GM18951 (cell line): Measurements from ENCODE around the gene PLXNA1.

ENCODE experiments used
- POLR2A ChIP-seq: IDR thresholded peaks from 4 replicates; pipeline ENCODE4 v1.6.1; 2011; ENCODE audit warnings: mild to moderate bottlenecking; ENCODE audit not compliant: insufficient read length, insufficient read depth; ENCODE audit errors: extremely low read depth
- in situ Hi-C: fragments of 300-500 bp; cut with MboI; formaldehyde crosslinking; loops from one replicate; pipeline ENCODE4 v1.12.0; 2022; ENCODE audit warnings: low sequenced_read_pairs, mixed read lengths, inconsistent platforms; ENCODE audit not compliant: unreplicated experiment

Gene PLXNA1

DNA sequence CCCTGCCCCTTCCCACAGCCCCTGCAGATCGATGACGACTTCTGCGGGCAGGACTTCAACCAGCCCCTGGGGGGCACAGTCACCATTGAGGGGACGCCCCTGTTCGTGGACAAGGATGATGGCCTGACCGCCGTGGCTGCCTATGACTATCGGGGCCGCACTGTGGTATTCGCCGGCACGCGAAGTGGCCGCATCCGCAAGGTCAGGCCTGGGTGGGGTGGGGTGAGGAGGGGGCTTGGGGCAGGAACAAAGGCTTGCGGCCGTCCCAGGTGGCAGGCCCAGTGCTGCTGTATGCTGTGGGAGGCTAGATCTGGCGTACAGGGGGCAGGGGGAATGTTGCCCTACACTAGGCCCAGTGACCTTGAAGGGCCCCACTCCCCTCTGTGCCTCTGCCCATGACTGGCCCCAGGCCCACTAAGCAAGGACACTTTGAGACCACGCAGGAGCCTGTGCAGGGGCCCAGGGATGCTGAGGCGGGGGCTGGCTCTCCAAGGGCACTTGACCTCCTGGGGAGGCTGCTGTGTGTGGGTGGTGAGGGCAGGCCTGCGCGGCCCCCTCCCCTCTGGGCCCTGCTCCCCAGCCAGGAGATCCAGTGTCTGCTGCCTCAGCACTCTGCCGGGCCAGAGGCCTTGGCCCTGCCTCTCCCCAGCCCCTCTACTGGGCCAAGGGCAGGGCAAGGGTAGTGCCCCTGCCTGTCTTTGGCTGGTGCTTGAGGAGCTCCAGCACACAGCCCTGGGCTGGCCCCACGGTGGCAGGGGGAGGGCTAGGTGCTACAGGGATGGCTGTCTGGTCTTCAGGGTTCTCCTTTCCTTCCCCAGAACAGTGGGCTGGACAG lies 8.7 kb downstream of the PLXNA1 start:
- TF ChIP-seq POLR2A = no peak
- in situ Hi-C loops = no loop called here

DNA sequence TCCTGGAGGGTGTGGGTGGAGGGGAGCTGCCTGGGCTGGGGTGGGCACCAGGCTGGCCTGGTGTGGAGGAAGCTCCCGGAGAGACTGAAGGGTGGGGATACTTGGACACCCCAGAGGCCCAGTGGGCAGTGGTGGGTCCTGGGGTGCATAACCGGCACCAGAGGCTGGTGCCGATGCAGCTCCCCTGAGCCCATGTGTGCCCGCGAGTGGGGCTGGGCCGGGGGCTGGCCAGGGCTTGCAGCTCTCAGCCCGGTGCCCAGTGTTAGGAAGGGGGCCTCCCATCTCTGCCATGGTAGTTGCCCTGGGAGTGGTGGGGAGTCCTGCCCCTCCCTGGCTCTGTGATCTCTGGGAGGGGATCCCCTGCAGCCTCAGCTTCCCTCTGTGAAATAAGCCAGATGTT lies 9.3 kb downstream of the PLXNA1 start:
- no peak for TF ChIP-seq POLR2A

DNA sequence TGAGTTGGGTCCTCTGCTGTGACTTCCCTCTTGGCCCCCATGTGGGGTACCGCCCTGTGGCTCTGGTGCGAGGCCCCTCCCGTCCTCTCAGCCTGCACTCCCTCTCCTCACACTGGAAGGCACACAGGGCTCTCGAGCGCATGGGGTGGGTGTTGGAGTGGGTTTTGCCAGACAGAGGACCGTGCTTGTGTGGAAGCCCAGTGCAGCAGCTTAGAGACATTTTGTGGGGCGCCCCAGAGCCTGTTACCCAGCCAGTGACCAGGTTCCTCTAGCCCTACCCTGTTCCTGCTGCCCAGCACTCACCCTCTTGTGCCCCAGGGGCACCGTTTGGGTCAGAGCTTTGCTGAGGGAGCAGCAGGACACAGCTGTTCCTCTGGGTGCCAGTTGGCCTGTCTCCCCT lies 9.9 kb downstream of the PLXNA1 start:
- no peak for TF ChIP-seq POLR2A
- in situ Hi-C loops = no loop called here

More for the DNA sequence above, 9.3 kb downstream of the PLXNA1 start:
- in situ Hi-C loops = no loop called here

DNA sequence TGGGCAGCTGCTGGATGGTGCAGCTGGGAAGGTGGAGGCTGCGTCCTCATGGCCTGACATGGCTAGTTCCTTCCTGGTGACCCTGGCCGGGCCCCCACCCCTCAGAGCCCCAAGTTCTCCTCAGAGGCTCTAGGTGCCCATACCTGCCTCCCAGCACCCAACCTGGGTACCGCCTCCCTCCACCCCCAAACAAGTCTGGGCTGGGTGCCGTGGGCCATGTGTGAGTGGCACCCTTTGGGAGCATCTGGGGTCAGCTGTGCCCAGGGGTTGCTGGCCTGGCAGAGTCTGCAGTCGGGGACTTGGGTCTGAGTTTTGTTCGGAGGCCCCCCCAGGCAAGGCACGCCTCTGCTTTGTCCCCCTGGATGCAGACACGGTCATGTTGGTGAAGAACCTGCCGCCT lies 10.5 kb downstream of the PLXNA1 start:
- in situ Hi-C loops = no loop called here
- no peak for TF ChIP-seq POLR2A

DNA sequence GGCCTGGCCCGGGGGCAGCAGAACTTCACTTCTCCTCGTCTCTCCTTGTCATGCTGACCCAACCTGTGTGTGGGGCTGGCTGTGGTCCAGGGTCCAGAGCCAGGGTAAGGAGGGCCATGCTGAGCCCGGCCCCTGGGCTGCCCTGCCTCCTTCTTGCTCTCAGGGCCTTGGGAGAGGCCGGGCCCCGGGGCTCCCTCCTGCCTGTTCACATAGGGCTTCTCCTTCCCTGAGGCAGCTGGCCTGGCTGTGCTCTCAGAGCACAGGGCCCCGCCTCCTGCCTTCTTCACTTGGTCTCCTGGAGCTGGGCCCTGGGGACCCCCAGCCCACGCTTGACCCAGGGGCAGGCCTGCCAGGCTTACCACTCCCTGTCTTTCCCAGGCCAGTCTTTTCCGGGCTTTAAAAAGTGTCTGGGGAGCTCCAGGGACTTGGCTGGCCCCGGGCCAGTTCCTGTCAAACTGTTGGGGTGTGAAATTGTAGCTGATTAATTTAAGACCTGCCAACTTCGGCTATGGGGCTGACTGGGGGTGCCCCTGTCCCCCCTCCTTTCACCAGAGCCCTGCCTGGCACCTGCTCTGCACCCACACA lies 11.8 kb downstream of the PLXNA1 start:
- in situ Hi-C loops = no loop called here
- TF ChIP-seq POLR2A = no peak

DNA sequence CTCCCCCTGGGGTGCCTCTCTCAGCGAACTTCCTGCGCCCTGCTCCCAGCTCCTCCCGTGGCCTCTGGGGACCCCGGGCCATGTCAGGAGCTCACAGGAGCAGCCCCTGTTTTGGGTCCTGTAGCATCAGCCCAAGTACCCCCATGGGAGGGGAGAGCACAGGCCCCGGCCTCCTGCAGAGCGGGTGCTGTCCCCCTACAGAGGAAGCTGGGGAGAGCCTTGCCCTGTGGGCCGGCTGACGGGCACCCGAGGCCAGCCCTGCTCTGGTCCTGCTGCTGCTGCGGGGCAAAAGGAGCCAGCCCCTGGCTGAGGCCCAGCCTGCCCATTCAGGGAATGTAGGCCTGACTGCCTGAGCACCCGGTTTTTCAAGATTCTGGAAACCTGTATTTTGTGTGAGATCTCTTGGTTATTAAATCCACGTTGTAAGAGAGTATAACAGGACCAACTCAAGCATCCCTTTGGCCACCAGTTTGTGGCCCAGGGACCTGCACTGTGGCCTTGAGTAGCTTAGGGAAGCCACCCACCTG lies 12.4 kb downstream of the PLXNA1 start:
- TF ChIP-seq POLR2A = no peak
- in situ Hi-C loops = no loop called here

DNA sequence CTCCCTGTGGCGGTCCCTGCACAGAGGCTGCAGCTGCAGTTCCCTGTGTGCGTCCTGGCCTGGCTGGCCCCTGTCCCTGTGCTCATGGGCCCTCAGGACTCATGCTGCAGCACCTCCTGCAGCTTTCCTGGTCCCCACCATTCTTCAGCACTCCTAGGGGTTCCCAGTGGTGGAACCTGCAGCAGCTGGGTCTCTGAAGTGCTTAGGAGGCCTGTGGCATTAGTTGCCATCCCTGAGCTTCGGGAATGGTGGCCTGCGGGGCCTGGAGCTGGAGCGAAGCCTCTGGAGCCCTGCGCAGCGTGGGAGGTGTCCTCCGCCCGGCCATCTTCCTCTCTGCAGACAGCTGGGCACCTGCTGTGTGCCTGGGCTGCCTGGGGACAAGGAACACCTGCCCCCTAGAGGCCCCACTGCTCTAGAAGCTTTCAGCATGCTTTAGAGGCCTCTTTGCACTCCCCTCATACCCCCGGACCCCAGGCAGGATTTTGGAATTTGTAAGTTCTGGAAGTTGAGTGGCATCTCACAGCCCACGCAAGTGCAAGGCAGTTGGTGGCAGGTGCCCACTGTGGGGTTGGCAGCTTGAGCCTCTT lies 13.1 kb downstream of the PLXNA1 start:
- in situ Hi-C loops = no loop called here
- no peak for TF ChIP-seq POLR2A

DNA sequence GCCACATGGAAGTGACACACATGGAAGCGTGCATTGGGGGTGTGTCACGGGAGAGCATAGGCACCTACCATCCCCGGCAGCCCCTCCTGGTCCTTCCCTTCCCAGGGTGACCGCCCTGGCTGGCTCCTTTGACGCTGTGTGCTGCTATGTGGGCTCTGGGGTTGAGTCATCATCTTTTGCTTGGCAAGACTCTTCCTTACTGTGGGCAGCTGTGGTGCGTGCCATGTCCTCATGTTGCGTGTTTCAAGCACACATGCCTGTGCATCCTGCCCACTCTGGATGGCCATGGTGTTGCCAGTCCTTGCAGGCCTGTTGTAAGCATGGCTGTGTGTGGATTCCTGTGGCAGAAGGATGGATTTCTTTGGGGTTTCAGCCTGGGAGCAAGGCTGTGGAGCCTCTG lies 14.0 kb downstream of the PLXNA1 start:
- TF ChIP-seq POLR2A = no peak
- in situ Hi-C loops = no loop called here

DNA sequence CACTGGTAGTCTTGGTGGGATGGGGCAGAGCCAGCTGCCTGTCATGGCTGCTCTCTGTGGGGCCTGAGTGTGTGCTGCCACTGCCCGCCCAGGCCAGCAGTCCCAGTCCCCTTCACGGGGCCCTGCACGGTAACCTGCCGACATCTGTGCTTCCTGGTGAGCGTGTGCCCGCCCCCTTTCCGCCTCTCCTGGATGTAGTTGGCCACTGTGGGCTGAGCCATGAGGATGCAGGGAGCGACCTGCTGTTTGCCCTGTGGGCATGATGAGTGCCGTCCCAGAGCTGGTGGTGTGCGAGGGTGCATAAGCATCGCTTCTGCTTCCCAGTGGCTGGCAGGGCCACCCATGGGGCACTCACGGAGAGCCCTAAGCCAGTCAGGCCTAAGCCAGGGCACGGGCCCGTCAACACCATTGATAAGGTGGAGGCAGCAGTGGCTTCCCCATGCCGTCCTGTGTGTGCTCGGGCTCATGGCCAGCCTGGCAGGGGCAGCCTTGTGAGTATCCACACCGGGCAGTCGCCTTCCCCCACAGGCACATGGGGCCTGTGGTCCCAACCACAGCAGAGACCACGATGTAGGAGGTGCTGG lies 14.6 kb downstream of the PLXNA1 start:
- in situ Hi-C loops = no loop called here
- no peak for TF ChIP-seq POLR2A

DNA sequence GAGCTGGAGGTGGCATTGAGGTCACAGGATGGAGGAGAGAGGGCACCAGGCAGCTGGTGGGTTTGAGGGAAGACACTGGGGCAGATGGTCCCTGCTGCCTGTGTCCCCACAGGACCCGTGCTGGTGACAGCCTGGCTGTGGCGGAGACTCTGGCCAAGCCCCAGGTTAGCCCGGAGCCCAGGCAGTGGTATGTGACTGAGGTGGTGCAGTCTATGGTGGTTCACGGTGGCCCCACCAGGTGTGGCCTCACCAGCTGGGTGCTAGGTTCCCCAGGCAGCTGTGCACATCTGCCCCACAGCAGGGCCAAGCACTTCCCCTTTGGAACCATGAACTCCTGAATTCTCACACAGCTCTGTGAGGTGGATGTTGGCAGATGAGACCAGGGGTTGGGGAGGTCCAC lies 15.4 kb downstream of the PLXNA1 start:
- in situ Hi-C loops = no loop called here
- no peak for TF ChIP-seq POLR2A

DNA sequence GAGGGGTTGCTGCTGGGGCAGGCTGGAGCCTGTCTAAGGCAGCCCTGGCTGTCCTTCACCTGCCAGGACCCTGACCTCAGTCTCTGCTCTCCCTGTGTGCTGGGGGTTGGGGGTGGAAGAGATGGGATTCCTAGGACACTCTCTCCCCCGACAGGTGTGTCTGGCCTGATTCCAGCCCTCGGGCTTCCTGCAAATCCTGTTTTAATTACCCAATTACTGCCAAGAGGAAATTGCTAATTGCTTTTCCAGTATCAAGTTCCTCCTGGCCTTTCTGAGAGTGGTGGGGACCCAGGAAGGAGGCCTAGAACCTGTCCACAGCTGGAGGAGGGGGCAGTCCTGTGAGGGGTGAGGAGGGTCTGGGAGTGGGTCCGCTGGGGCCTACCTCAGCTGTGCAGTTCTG lies 15.8 kb downstream of the PLXNA1 start:
- in situ Hi-C loops = no loop called here
- TF ChIP-seq POLR2A = no peak

DNA sequence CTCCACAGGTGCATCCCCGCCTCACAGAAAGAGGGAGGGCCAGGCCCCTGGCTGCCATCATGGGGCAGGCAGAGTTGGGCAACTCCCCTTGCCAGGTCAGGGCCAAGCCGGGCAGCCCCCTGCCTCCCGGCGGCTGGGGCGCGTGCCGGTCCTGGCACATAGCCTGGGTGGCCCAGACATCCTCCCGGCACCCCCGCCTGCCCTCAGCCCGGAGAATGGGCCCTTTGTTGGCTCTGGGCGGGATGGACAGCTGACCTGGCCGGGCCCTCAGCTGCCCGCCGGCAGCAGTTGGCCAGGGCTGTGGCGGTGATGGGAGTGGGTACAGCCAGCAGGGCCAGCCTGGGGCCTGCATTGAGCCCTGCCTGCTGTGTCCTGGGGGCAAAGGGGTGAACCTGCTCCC lies 16.5 kb downstream of the PLXNA1 start:
- TF ChIP-seq POLR2A = no peak
- in situ Hi-C loops = no loop called here

DNA sequence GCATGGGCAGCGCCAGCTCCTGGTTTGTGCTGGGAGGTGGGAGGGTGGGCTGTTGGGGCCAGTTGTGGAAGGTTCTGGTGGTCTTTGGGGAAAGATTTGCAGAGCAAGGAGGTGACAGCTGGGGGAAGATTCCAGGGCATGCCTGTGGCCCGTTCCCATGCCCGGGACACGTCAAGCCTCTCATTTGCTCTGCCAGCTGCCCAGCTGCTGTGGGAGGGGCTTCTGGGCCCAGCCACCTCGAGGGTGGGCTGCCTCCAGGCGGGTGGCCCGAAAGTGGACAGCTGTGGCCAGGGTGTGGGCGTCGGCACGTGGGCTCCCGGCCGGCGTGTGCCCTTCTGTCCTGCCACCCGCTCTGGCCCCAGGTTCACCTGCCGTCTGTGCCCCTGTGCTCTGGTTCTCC lies 17.2 kb downstream of the PLXNA1 start:
- TF ChIP-seq POLR2A = no peak
- in situ Hi-C loops = no loop called here

DNA sequence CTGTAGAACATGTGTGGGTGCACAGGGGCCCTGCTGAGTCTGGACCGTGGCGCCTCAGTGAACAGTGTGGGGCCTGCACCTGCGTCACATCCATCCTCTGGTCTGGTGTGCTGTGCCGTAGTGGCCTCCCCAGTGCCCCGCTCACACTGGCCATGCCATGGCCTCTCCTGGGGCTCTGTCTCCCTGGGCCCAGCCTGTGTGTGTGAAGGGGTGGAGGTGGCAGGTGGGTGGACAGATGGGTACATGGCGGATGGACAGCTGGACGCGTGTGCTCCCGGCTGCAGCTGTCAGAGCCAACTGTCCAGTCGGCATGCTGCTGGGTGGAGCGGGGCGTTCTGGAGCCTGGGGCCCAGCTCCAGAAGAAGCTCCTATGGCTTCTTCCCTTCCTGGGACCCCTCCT lies 17.8 kb downstream of the PLXNA1 start:
- no peak for TF ChIP-seq POLR2A
- in situ Hi-C loops = no loop called here
